Loucy (cell line): ENCODE results near the gene LRRC4B.

Experiments
- EZH2phosphoT487 ChIP-seq: fragments of 200-600 bp; IDR thresholded peaks from 2 replicates; pipeline ENCODE4 v1.6.1; 2018; ENCODE audit warnings: antibody characterized with exemption, mild to moderate bottlenecking, moderate library complexity, borderline replicate concordance
- TF ChIP-seq, protein P1 (sequence below): fragments of 200-600 bp; sonication (generic); conservative IDR thresholded peaks from 2 replicates; pipeline ENCODE4 v1.5.1; 2014; ENCODE audit warnings: mild to moderate bottlenecking, antibody characterized with exemption, low read length

DNA sequence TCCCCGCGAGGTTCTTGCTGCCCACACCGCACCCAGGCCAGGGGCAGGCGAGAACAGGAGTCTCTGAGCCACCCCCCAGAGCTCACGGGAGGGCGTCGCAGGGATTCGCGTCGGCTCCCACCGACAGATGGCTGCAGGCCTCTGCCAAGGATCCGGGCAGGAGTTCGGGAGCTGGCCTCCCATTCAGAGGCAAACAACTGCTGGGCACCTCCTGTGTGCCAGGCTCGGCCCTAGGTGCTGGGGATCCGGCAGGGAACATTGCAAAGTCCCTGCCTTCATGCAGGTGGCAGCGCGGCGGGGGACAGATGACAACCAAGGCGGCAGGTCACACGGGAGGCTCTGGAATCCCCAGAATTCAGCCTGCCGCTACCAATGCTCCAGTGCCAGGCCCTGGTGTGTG is 25.3 kb downstream of the LRRC4B start:
- TF ChIP-seq, protein P1, sequence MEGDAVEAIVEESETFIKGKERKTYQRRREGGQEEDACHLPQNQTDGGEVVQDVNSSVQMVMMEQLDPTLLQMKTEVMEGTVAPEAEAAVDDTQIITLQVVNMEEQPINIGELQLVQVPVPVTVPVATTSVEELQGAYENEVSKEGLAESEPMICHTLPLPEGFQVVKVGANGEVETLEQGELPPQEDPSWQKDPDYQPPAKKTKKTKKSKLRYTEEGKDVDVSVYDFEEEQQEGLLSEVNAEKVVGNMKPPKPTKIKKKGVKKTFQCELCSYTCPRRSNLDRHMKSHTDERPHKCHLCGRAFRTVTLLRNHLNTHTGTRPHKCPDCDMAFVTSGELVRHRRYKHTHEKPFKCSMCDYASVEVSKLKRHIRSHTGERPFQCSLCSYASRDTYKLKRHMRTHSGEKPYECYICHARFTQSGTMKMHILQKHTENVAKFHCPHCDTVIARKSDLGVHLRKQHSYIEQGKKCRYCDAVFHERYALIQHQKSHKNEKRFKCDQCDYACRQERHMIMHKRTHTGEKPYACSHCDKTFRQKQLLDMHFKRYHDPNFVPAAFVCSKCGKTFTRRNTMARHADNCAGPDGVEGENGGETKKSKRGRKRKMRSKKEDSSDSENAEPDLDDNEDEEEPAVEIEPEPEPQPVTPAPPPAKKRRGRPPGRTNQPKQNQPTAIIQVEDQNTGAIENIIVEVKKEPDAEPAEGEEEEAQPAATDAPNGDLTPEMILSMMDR, result no peak
- no peak for TF ChIP-seq EZH2phosphoT487
